Tibial nerve (tissue), 3 donors: ENCODE data around the gene GORAB.

Source experiments
- POLR2A ChIP-seq, 2 donors: fragments of 450-650 bp; IDR thresholded peaks; one replicate each; pipeline ENCODE4 v1.6.1; 2017; ENCODE audit warnings: antibody characterized with exemption in 2 of 2, mild to moderate bottlenecking in 2 of 2, moderate library complexity in 2 of 2
- TF ChIP-seq, protein P1 (sequence below), 5 experiments: fragments of 200-600 bp in 3 of 5; fragments of 450-650 bp in 2 of 5; sonication (generic) in 3 of 5; IDR thresholded peaks; one replicate each; pipeline ENCODE4 v1.5.1; 2016 to 2019; ENCODE audit warnings: antibody characterized with exemption in 5 of 5, mild to moderate bottlenecking in 3 of 5, moderate library complexity in 2 of 5

DNA sequence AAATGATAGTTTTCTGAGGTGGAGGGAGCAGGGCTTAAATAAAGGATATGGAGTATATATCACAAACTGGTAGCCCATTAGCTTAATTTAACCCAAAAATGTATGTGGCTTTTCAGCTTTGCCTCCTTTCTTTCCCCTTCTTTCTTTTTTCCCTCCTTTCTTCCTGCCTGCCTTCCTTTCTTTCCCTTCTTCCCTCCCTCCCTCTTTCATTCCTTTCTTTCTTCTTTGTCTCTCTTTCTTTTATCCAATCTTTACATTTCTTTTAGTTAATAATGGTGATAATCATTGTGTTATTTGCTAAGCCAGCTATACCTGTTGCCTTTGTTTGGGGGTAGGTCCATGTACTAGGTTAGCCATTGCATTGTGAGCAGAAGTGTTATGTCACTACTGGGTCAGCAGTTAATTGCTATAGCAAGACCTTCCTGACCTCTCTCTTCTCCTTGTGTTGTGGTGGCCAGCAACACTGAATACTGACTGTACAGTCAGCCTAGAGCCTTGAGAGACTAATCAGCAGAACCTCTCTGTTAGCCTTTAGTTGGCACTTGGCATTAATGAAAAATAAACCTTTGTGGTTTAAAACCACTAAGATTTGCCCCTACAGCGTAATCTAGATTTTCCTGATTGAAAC lies 5.1 kb downstream of the GORAB start:
- TF ChIP-seq, protein P1, sequence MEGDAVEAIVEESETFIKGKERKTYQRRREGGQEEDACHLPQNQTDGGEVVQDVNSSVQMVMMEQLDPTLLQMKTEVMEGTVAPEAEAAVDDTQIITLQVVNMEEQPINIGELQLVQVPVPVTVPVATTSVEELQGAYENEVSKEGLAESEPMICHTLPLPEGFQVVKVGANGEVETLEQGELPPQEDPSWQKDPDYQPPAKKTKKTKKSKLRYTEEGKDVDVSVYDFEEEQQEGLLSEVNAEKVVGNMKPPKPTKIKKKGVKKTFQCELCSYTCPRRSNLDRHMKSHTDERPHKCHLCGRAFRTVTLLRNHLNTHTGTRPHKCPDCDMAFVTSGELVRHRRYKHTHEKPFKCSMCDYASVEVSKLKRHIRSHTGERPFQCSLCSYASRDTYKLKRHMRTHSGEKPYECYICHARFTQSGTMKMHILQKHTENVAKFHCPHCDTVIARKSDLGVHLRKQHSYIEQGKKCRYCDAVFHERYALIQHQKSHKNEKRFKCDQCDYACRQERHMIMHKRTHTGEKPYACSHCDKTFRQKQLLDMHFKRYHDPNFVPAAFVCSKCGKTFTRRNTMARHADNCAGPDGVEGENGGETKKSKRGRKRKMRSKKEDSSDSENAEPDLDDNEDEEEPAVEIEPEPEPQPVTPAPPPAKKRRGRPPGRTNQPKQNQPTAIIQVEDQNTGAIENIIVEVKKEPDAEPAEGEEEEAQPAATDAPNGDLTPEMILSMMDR (IDR thresholded peaks at IDR 0.05), result no peak
- no peak for TF ChIP-seq POLR2A (IDR thresholded peaks at IDR 0.05)
